ENCODE data around the gene PRM3.

DNA sequence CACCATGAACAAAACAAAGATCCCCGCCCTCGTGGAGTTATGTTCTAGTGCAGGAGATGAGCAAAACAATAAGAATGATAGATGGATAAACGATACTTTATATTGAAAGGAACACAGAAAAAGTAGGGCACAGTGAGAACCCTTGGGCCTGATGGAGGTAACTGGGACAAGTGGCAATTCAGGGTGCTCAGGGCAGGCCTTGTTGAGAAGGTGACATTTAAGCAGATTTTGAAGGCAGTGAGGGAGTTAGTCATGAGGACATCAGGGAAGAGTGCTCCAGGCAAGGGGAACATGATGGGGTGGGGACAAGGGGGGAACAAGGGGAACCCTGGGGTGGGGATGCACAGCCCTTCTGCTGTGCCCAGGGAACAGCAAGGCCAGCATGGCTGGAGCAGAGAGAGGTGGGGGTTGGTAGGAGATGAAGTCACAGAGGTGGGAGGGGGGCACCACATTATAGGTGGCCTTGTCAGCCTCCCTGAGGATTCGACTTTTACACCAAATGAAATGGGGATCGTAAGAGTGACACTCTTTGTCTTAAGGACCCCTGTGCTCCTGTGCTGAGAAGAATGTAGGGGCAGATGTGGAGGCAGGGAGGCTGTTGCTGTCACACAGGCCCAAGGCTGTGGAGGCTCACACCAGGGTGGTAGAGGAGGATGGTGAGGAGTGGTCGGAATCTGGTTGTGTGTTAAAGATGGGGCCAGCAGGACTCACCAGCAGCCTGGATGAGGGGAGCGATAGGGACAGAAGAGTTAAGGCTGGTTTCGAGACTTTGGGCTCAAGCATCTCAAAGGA lies 16.9 kb upstream of the PRM3 start:
- TF ChIP-seq, protein P1, sequence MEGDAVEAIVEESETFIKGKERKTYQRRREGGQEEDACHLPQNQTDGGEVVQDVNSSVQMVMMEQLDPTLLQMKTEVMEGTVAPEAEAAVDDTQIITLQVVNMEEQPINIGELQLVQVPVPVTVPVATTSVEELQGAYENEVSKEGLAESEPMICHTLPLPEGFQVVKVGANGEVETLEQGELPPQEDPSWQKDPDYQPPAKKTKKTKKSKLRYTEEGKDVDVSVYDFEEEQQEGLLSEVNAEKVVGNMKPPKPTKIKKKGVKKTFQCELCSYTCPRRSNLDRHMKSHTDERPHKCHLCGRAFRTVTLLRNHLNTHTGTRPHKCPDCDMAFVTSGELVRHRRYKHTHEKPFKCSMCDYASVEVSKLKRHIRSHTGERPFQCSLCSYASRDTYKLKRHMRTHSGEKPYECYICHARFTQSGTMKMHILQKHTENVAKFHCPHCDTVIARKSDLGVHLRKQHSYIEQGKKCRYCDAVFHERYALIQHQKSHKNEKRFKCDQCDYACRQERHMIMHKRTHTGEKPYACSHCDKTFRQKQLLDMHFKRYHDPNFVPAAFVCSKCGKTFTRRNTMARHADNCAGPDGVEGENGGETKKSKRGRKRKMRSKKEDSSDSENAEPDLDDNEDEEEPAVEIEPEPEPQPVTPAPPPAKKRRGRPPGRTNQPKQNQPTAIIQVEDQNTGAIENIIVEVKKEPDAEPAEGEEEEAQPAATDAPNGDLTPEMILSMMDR (IDR thresholded peaks at IDR 0.05) = no peak
- TF ChIP-seq POLR2AphosphoS5 (IDR thresholded peaks at IDR 0.05) (no peak), POLR2A (IDR thresholded peaks at IDR 0.05) (no peak)

Measured in gastroesophageal sphincter (tissue), 3 donors.